Neuronal stem cell (in vitro differentiated cells): Measurements from ENCODE around the gene ARHGEF37.

Experiments
- DNase-seq: peaks from one replicate; pipeline ENCODE4 v3.0.0-alpha.2; 2013; ENCODE audit warnings: low spot score
- H2AFZ ChIP-seq: one replicate; pipeline ENCODE4 v1.6.1; 2013; ENCODE audit warnings: mild to moderate bottlenecking, low read length, inconsistent platforms
- H2AK5ac ChIP-seq: 2 replicates; pipeline ENCODE4 v1.6.1; 2013; ENCODE audit warnings: low read depth, mild to moderate bottlenecking, inconsistent platforms, low read length, moderate library complexity, mixed read lengths
- H2BK120ac ChIP-seq: 2 replicates; pipeline ENCODE4 v1.6.1; 2013; ENCODE audit warnings: low read depth, mild to moderate bottlenecking, inconsistent platforms, low read length, moderate library complexity, mixed read lengths
- H2BK12ac ChIP-seq: one replicate; pipeline ENCODE4 v1.6.1; 2013; ENCODE audit warnings: low read length, inconsistent platforms
- H2BK15ac ChIP-seq: 2 replicates; pipeline ENCODE4 v1.6.1; 2013; ENCODE audit warnings: mild to moderate bottlenecking, low read length, inconsistent platforms, mixed read lengths
- H2BK5ac ChIP-seq: one replicate; pipeline ENCODE4 v1.6.1; 2013; ENCODE audit warnings: inconsistent platforms, mild to moderate bottlenecking, low read length, moderate library complexity
- H3K14ac ChIP-seq: one replicate; pipeline ENCODE4 v1.6.1; 2013; ENCODE audit warnings: low read length, inconsistent platforms
- H3K18ac ChIP-seq: 2 replicates; pipeline ENCODE4 v1.6.1; 2013; ENCODE audit warnings: low read length, inconsistent platforms
- H3K23ac ChIP-seq: 2 replicates; pipeline ENCODE4 v1.6.1; 2013; ENCODE audit warnings: low read depth, mild to moderate bottlenecking, mixed read lengths, low read length, inconsistent platforms; ENCODE audit not compliant: poor library complexity
- H3K27ac ChIP-seq: replicated peaks from 3 replicates; pipeline ENCODE4 v1.5.1; 2013; ENCODE audit warnings: low read length, inconsistent platforms
- H3K27me3 ChIP-seq, 3 experiments: 2 replicates each; pipeline ENCODE4 v1.6.1; 2013; ENCODE audit warnings: low read length in 3 of 3, mild to moderate bottlenecking in 2 of 3, inconsistent platforms in 1 of 3, low read depth in 1 of 3, mixed read lengths in 1 of 3, moderate library complexity in 1 of 3; ENCODE audit not compliant: control insufficient read depth in 3 of 3, insufficient read depth in 3 of 3
- H3K36me3 ChIP-seq, 2 donors: replicated peaks in 1 of 2; 2 replicates each; pipeline ENCODE4 v1.6.1; 2013; ENCODE audit warnings: low read length in 2 of 2; ENCODE audit not compliant: control insufficient read depth in 2 of 2, insufficient read depth in 2 of 2
- H3K4ac ChIP-seq: 2 replicates; pipeline ENCODE4 v1.6.1; 2013; ENCODE audit warnings: inconsistent platforms, mild to moderate bottlenecking, low read length, moderate library complexity
- H3K4me1 ChIP-seq, 2 donors: 1 replicate in 1 of 2; 2 replicates in 1 of 2; pipeline ENCODE4 v1.6.1; 2013; ENCODE audit warnings: low read length in 2 of 2, low read depth in 1 of 2; ENCODE audit not compliant: control insufficient read depth in 2 of 2, insufficient read depth in 1 of 2
- H3K4me2 ChIP-seq: one replicate; pipeline ENCODE4 v1.6.1; 2013; ENCODE audit warnings: mild to moderate bottlenecking, low read length, inconsistent platforms; ENCODE audit not compliant: insufficient read depth, poor library complexity, severe bottlenecking
- H3K4me3 ChIP-seq, 2 donors: 2 replicates each; pipeline ENCODE4 v1.5.1; 2013; ENCODE audit warnings: low read length in 2 of 2, mild to moderate bottlenecking in 2 of 2, inconsistent platforms in 1 of 2, moderate library complexity in 1 of 2
- H3K79me1 ChIP-seq: one replicate; pipeline ENCODE4 v1.6.1; 2013; ENCODE audit warnings: low read depth, mild to moderate bottlenecking, inconsistent platforms, low read length, moderate library complexity
- H3K9ac ChIP-seq: one replicate; pipeline ENCODE4 v1.6.1; 2013; ENCODE audit warnings: mild to moderate bottlenecking, low read depth, low read length, inconsistent platforms; ENCODE audit not compliant: poor library complexity
- H3K9me3 ChIP-seq, 2 donors: replicated peaks in 1 of 2; 2 replicates each; pipeline versions ENCODE3 to v1.6.1; 2013; ENCODE audit warnings: low read length in 2 of 2, mild to moderate bottlenecking in 2 of 2, inconsistent platforms in 1 of 2, low read depth in 1 of 2, mixed read lengths in 1 of 2, moderate library complexity in 1 of 2; ENCODE audit not compliant: control insufficient read depth in 2 of 2, insufficient read depth in 1 of 2
- H4K8ac ChIP-seq: one replicate; pipeline ENCODE4 v1.6.1; 2013; ENCODE audit warnings: low read depth, mild to moderate bottlenecking, inconsistent platforms, low read length, moderate library complexity
- H4K91ac ChIP-seq: one replicate; pipeline ENCODE4 v1.6.1; 2013; ENCODE audit warnings: low read length, low read depth, mild to moderate bottlenecking, inconsistent platforms; ENCODE audit not compliant: poor library complexity
- WGBS, 2 donors: extraction: QIAGEN DNeasy Blood & Tissue Kit; methylation state at CpG; one replicate each; pipeline ENCODE4 v1.1.7; 2013; ENCODE audit warnings: missing lambda C conversion rate in 2 of 2, mixed read lengths in 1 of 2; ENCODE audit not compliant: insufficient read length in 2 of 2, insufficient replicate concordance in 1 of 2; ENCODE audit errors: extremely low coverage in 2 of 2; 5-methylcytosine and 5-hydroxymethylcytosine counted together

Gene ARHGEF37

GRCh38 chr5:149630337-149630736 lies 49.0 kb downstream of the ARHGEF37 start:
- Histone ChIP-seq H3K18ac (no peak overlapping the region), H4K8ac (no peak overlapping the region), H3K23ac (no peak overlapping the region), H2AK5ac (no peak overlapping the region), H3K14ac (no peak overlapping the region), H3K9me3 (no peaks in the 10 kb centered on the region), H2AFZ (no peak overlapping the region), H2BK12ac (no peak overlapping the region), H4K91ac (no peak overlapping the region), H3K4me1 (peaks cover 6 to 14% of the 10 kb centered on the region in 2 donors), H2BK5ac (no peak overlapping the region), H3K27ac (no peak overlapping the region), H3K27me3 (peaks cover 0 to 2% (median 0%) of the 10 kb centered on the region in 3 experiments), H2BK15ac (no peak overlapping the region), H3K79me1 (no peaks in the 10 kb centered on the region), H3K4ac (no peak overlapping the region), H3K9ac (no peak overlapping the region), H3K36me3 (no peaks in the 10 kb centered on the region), H3K4me3 (no peak overlapping the region), H2BK120ac (no peak overlapping the region), H3K4me2 (no peak overlapping the region)
- no CpG with 5 or more reads among the region's 8 CpGs for WGBS, 2 donors
- no peak for DNase-seq

GRCh38 chr5:149631506-149631905 lies 50.2 kb downstream of the ARHGEF37 start:
- peak overlapping the region; percentile 69 for H2AK5ac ChIP-seq
- H3K14ac ChIP-seq = no peak overlapping the region
- H3K4me2 ChIP-seq = no peak overlapping the region
- H4K91ac ChIP-seq = no peak overlapping the region
- no peak overlapping the region for H2AFZ ChIP-seq
- H3K4ac ChIP-seq = no peak overlapping the region
- H2BK5ac ChIP-seq = no peak overlapping the region
- H3K9me3 ChIP-seq = no peaks in the 10 kb centered on the region
- no peak overlapping the region for H3K18ac ChIP-seq
- no peak overlapping the region for H3K9ac ChIP-seq
- H2BK120ac ChIP-seq = no peak overlapping the region
- H3K79me1 ChIP-seq = no peaks in the 10 kb centered on the region
- no CpG with 5 or more reads among the region's 2 CpGs for WGBS, 2 donors
- no peak overlapping the region for H2BK15ac ChIP-seq
- H4K8ac ChIP-seq = no peak overlapping the region
- no peak for DNase-seq
- H3K27ac ChIP-seq = no peak overlapping the region
- peaks cover 6 to 14% of the 10 kb centered on the region in 2 donors for H3K4me1 ChIP-seq
- H3K27me3 ChIP-seq = peaks cover 0 to 2% (median 0%) of the 10 kb centered on the region in 3 experiments
- no peak overlapping the region for H2BK12ac ChIP-seq
- H3K23ac ChIP-seq = no peak overlapping the region
- H3K4me3 ChIP-seq = no peak overlapping the region
- H3K36me3 ChIP-seq = no peaks in the 10 kb centered on the region

- Histone ChIP-seq H2BK12ac (no peak overlapping the region), H2AK5ac (peak overlapping the region; percentile 69), H2BK5ac (no peak overlapping the region), H3K4me2 (no peak overlapping the region), H4K91ac (no peak overlapping the region), H3K18ac (peak overlapping the region; percentile 25), H3K79me1 (no peaks in the 10 kb centered on the region), H3K27ac (no peak overlapping the region), H3K9me3 (no peaks in the 10 kb centered on the region), H3K4ac (no peak overlapping the region), H3K14ac (no peak overlapping the region), H2BK120ac (no peak overlapping the region), H3K4me3 (no peak overlapping the region), H3K36me3 (no peaks in the 10 kb centered on the region), H3K4me1 (peaks cover 6 to 14% of the 10 kb centered on the region in 2 donors), H3K23ac (peak overlapping the region; percentile 40), H4K8ac (no peak overlapping the region), H3K9ac (peak overlapping the region; percentile 27), H2AFZ (peak overlapping the region; percentile 31), H2BK15ac (no peak overlapping the region), H3K27me3 (peaks cover 0 to 2% (median 0%) of the 10 kb centered on the region in 3 experiments)
- WGBS, 2 donors = no CpG with 5 or more reads among the region's 12 CpGs
- no peak for DNase-seq
Observed at GRCh38 chr5:149632311-149633251, 51.3 kb downstream of the ARHGEF37 start.
